H1 (cell line): ENCODE results near the gene ACVR1. TPM values are rescaled to one million over a fixed set of nuclear protein-coding genes. Genes with fewer than 3 reads are reported as not detected.

Experiments used
- CTCF ChIA-PET: fragments of 300-600 bp; sonication (Branson Sonifier 250); formaldehyde crosslinking; loops from one replicate; lab custom pipeline; 2021; ENCODE audit not compliant: partially characterized antibody; lab: Charles Lee
- POLR2A ChIA-PET: fragments of 300-600 bp; sonication (Branson Sonifier 250); formaldehyde crosslinking; loops from one replicate; lab custom pipeline; 2021; ENCODE audit warnings: inconsistent platforms; ENCODE audit not compliant: partially characterized antibody; lab: Charles Lee
- DNase-seq, 2 experiments: peaks; one replicate each; pipeline versions ENCODE4 v3.0.0 to v3.0.0-alpha.2; 2010 to 2022; ENCODE audit warnings: low spot score in 2 of 2, low read depth in 1 of 2, mixed read lengths in 1 of 2
- FAIRE-seq: peaks from 2 replicates; lab custom pipeline; 2011; peaks lifted over from hg19 to GRCh38; lab: Jason Lieb, UNC
- H2AFZ ChIP-seq: 2 replicates; pipeline ENCODE4 v1.8.1; 2012; ENCODE audit warnings: low read length, inconsistent platforms
- H2AK5ac ChIP-seq: 2 replicates; pipeline ENCODE4 v1.6.1; 2013; ENCODE audit warnings: low read depth, low read length
- H2BK120ac ChIP-seq: replicated peaks from 2 replicates; pipeline ENCODE3; 2013; ENCODE audit warnings: low read depth, low read length, inconsistent platforms
- H2BK12ac ChIP-seq: 2 replicates; pipeline ENCODE4 v1.6.1; 2013; ENCODE audit warnings: low read depth, low read length
- H2BK15ac ChIP-seq: 2 replicates; pipeline ENCODE4 v1.6.1; 2013; ENCODE audit warnings: low read length
- H2BK20ac ChIP-seq: 2 replicates; pipeline ENCODE4 v1.6.1; 2013; ENCODE audit warnings: low read length
- H2BK5ac ChIP-seq: 2 replicates; pipeline ENCODE4 v1.6.1; 2013; ENCODE audit warnings: low read depth, low read length
- H3K14ac ChIP-seq: 2 replicates; pipeline ENCODE4 v1.6.1; 2013; ENCODE audit warnings: inconsistent platforms; ENCODE audit not compliant: insufficient read length
- H3K18ac ChIP-seq: 2 replicates; pipeline ENCODE4 v1.6.1; 2013; ENCODE audit warnings: low read length; ENCODE audit errors: extremely low read depth
- H3K23ac ChIP-seq: 2 replicates; pipeline ENCODE4 v1.6.1; 2013; ENCODE audit warnings: inconsistent platforms; ENCODE audit not compliant: insufficient read length
- H3K23me2 ChIP-seq: 2 replicates; pipeline ENCODE4 v1.6.1; 2013; ENCODE audit warnings: low read depth, low read length
- H3K27ac ChIP-seq: 2 replicates; pipeline ENCODE4 v1.6.1; 2011; ENCODE audit warnings: low read depth, low read length, inconsistent platforms
- H3K27me3 ChIP-seq, 4 experiments: replicated peaks in 1 of 4; 1 replicate in 1 of 4; 2 replicates in 3 of 4; pipeline versions ENCODE4 v1.6.1 to v1.8.1; 2011 to 2013; ENCODE audit warnings: low read length in 3 of 4, mild to moderate bottlenecking in 3 of 4, inconsistent platforms in 2 of 4, mixed read lengths in 2 of 4, moderate library complexity in 1 of 4; ENCODE audit not compliant: control insufficient read depth in 3 of 4, insufficient read depth in 3 of 4; ENCODE audit errors: extremely low read depth in 1 of 4
- H3K36me3 ChIP-seq, 4 experiments: 2 replicates each; pipeline versions ENCODE4 v1.6.1 to v1.8.1; 2011 to 2013; ENCODE audit warnings: mild to moderate bottlenecking in 4 of 4, low read length in 3 of 4, moderate library complexity in 2 of 4, control low read depth in 1 of 4, inconsistent platforms in 1 of 4; ENCODE audit not compliant: insufficient read depth in 4 of 4, control insufficient read depth in 2 of 4
- H3K4ac ChIP-seq: replicated peaks from 2 replicates; pipeline ENCODE3; 2013; ENCODE audit warnings: low read length, low read depth, mixed read lengths, inconsistent platforms; ENCODE audit not compliant: insufficient read length
- H3K4me1 ChIP-seq, 4 experiments: replicated peaks in 1 of 4; 1 replicate in 1 of 4; 2 replicates in 3 of 4; pipeline versions ENCODE4 v1.6.1 to v1.8.1; 2011 to 2013; ENCODE audit warnings: low read length in 3 of 4, inconsistent platforms in 2 of 4, mixed read lengths in 1 of 4; ENCODE audit not compliant: insufficient read depth in 4 of 4, control insufficient read depth in 3 of 4
- H3K4me2 ChIP-seq, 2 experiments: 2 replicates each; pipeline versions ENCODE4 v1.6.1 to v1.8.1; 2011 to 2013; ENCODE audit warnings: low read depth in 2 of 2, low read length in 2 of 2, control low read depth in 1 of 2, inconsistent platforms in 1 of 2, mild to moderate bottlenecking in 1 of 2; ENCODE audit not compliant: insufficient read depth in 1 of 2
- H3K4me3 ChIP-seq, 4 experiments: fragments of 200-600, 300-600 bp in 1 of 4; sonication (generic), shearing (Covaris generic), sonication (Bioruptor Twin) in 1 of 4; 2 replicates each; pipeline versions ENCODE4 v1.5.1 to v1.8.1; 2011 to 2016; ENCODE audit warnings: low read length in 4 of 4, low read depth in 3 of 4, control low read depth in 2 of 4, inconsistent platforms in 2 of 4, mild to moderate bottlenecking in 2 of 4, mixed read lengths in 1 of 4, moderate library complexity in 1 of 4; ENCODE audit not compliant: insufficient read depth in 2 of 4; ENCODE audit errors: extremely low read depth in 1 of 4
- H3K56ac ChIP-seq: replicated peaks from 2 replicates; pipeline ENCODE3; 2013; ENCODE audit warnings: low read depth, mild to moderate bottlenecking, mixed read lengths, low read length, inconsistent platforms; ENCODE audit not compliant: insufficient read length
- H3K79me1 ChIP-seq: 2 replicates; pipeline ENCODE4 v1.6.1; 2013; ENCODE audit warnings: low read depth, low read length, control low read depth
- H3K79me2 ChIP-seq, 2 experiments: 2 replicates each; pipeline versions ENCODE4 v1.6.1 to v1.8.1; 2012 to 2013; ENCODE audit warnings: low read length in 2 of 2, mild to moderate bottlenecking in 2 of 2, inconsistent platforms in 1 of 2; ENCODE audit not compliant: insufficient read depth in 2 of 2, control insufficient read depth in 1 of 2
- H3K9ac ChIP-seq, 4 experiments: replicated peaks in 1 of 4; 1 replicate in 1 of 4; 2 replicates in 3 of 4; pipeline versions ENCODE4 v1.6.1 to v1.8.1; 2011 to 2013; ENCODE audit warnings: low read depth in 3 of 4, low read length in 3 of 4, control low read depth in 2 of 4, mild to moderate bottlenecking in 2 of 4, moderate library complexity in 2 of 4, inconsistent platforms in 1 of 4; ENCODE audit errors: extremely low read depth in 1 of 4
- H3K9me3 ChIP-seq, 2 experiments: 2 replicates each; pipeline versions ENCODE4 v1.6.1 to v1.8.1; 2012 to 2013; ENCODE audit warnings: mild to moderate bottlenecking in 2 of 2, moderate library complexity in 2 of 2, control low read depth in 1 of 2, inconsistent platforms in 1 of 2, low read depth in 1 of 2, low read length in 1 of 2, mixed read lengths in 1 of 2; ENCODE audit not compliant: insufficient read depth in 2 of 2
- H4K20me1 ChIP-seq, 2 experiments: replicated peaks in 1 of 2; 2 replicates each; pipeline versions ENCODE3 to v1.8.1; 2011 to 2013; ENCODE audit warnings: inconsistent platforms in 2 of 2, low read length in 2 of 2, mild to moderate bottlenecking in 1 of 2; ENCODE audit not compliant: insufficient read depth in 2 of 2, control insufficient read depth in 1 of 2
- H4K5ac ChIP-seq: 2 replicates; pipeline ENCODE4 v1.6.1; 2013; ENCODE audit warnings: low read length, low read depth, mixed read lengths, inconsistent platforms; ENCODE audit not compliant: insufficient read length
- H4K8ac ChIP-seq: 2 replicates; pipeline ENCODE4 v1.8.0; 2013; ENCODE audit warnings: mild to moderate bottlenecking, moderate library complexity, low read length, inconsistent platforms; ENCODE audit not compliant: insufficient read depth; ENCODE audit errors: extremely low read depth
- H4K91ac ChIP-seq: replicated peaks from 2 replicates; pipeline ENCODE3; 2013; ENCODE audit warnings: low read length, mixed read lengths, inconsistent platforms; ENCODE audit not compliant: insufficient read length
- CHD2 ChIP-seq: IDR thresholded peaks from 2 replicates; pipeline ENCODE4 v1.6.1; 2012; ENCODE audit warnings: low read length, improper control_type of control experiment
- GTF2F1 ChIP-seq: IDR thresholded peaks from 2 replicates; pipeline ENCODE4 v1.6.1; 2012; ENCODE audit warnings: low read depth, low read length, improper control_type of control experiment, borderline replicate concordance
- KDM1A ChIP-seq: fragments of 200-600, 300-600 bp; sonication (generic); IDR thresholded peaks from 2 replicates; pipeline ENCODE4 v1.7.1; 2016; ENCODE audit warnings: mild to moderate bottlenecking, low read length, borderline replicate concordance
- MAFK ChIP-seq: IDR thresholded peaks from 2 replicates; pipeline ENCODE4 v1.6.1; 2012; ENCODE audit warnings: low read depth, mild to moderate bottlenecking, improper control_type of control experiment, low read length
- NANOG ChIP-seq: IDR thresholded peaks from 2 replicates; pipeline ENCODE4 v1.6.1; 2011; ENCODE audit warnings: low read length, low read depth, mild to moderate bottlenecking, inconsistent platforms; ENCODE audit not compliant: insufficient read depth, poor library complexity, severe bottlenecking
- SP2 ChIP-seq: IDR thresholded peaks from 2 replicates; pipeline ENCODE4 v1.6.1; 2012; ENCODE audit warnings: mild to moderate bottlenecking, low read length, inconsistent platforms
- YY1 ChIP-seq: IDR thresholded peaks from 2 replicates; pipeline ENCODE4 v1.6.1; 2011; ENCODE audit warnings: low read depth, mild to moderate bottlenecking, low read length
- ZNF274 ChIP-seq: IDR thresholded peaks from 2 replicates; pipeline ENCODE4 v1.7.0; 2012; ENCODE audit warnings: low read length, borderline replicate concordance; ENCODE audit errors: extremely low read depth
- WGBS, 2 experiments: shearing (Covaris generic) in 1 of 2; methylation state at CpG; one replicate each; pipeline versions ENCODE4 v1.1.6 to v1.1.7; 2013 to 2015; ENCODE audit warnings: low lambda C conversion rate in 2 of 2, mixed read lengths in 2 of 2, inconsistent platforms in 1 of 2, low coverage in 1 of 2, missing lambda C conversion rate in 1 of 2; ENCODE audit not compliant: insufficient replicate concordance in 2 of 2, insufficient coverage in 1 of 2, insufficient read length in 1 of 2; ENCODE audit errors: extremely low coverage in 1 of 2, missing lambda C conversion rate in 1 of 2; 5-methylcytosine and 5-hydroxymethylcytosine counted together
- polyA plus RNA-seq, 7 experiments: library from polyadenylated mRNA; depleted of rRNA in 3 of 7; stranded (reverse) in 5 of 7; unstranded in 2 of 7; fragments of >200 nt in 5 of 7; fragments of 200-250 nt in 2 of 7; gene quantifications; 1 replicate in 5 of 7; 2 replicates in 1 of 7; 4 replicates in 1 of 7; pipeline versions ENCODE4 v1.2.1 to v1.2.3, GENCODE V29; 2011 to 2013; ENCODE audit warnings: missing spikeins in 2 of 7, mixed read lengths in 2 of 7
- total RNA-seq: library from RNA; stranded (reverse); fragmentation: NEBNext Ultra II Directional; extraction: Animal tissue kit (Norgen Biotek cat#: 25700); gene quantifications from 2 replicates; pipeline ENCODE4 v1.2.1, GENCODE V29; 2021

ACVR1 gene
- total and polyA plus RNA-seq, 2 of the 8 experiments (the other 6 are each of a cell fraction or from before 2014, with no cell fraction given), result 8.5 to 17.7 TPM

GRCh38 chr2:157733263-157733662 is 142.9 kb downstream of the ACVR1 start:
- H3K18ac ChIP-seq, result no peak overlapping the region
- FAIRE-seq (no peak), DNase-seq (no peak)
- no peak overlapping the region for H2BK5ac ChIP-seq
- no peaks in the 10 kb centered on the region for H3K79me1 ChIP-seq
- H2BK15ac ChIP-seq, result no peak overlapping the region
- no peak overlapping the region for H3K14ac ChIP-seq
- H3K4me1 ChIP-seq, result no peaks in the 10 kb centered on the region
- H3K23ac ChIP-seq, result no peak overlapping the region
- no peaks in the 10 kb centered on the region for H3K79me2 ChIP-seq
- no peak overlapping the region for H2BK12ac ChIP-seq
- no peak overlapping the region for H4K5ac ChIP-seq
- H4K91ac ChIP-seq, result no peak overlapping the region
- WGBS, 2 experiments, result 85% methylated on average over 2 of the region's 2 CpGs; no CpG with 5 or more reads in 1 of the 2 experiments
- H3K27me3 ChIP-seq, result no peaks in the 10 kb centered on the region
- H3K56ac ChIP-seq, result no peak overlapping the region
- no peak overlapping the region for H3K9ac ChIP-seq
- no peak overlapping the region for H3K27ac ChIP-seq
- no peaks in the 10 kb centered on the region for H3K23me2 ChIP-seq
- no peak overlapping the region for H2AFZ ChIP-seq
- no peak overlapping the region for H2BK120ac ChIP-seq
- H4K8ac ChIP-seq, result no peak overlapping the region
- H3K9me3 ChIP-seq, result no peaks in the 10 kb centered on the region
- no peak overlapping the region for H3K4me3 ChIP-seq
- no peaks in the 10 kb centered on the region for H4K20me1 ChIP-seq
- H3K4ac ChIP-seq, result no peak overlapping the region
- H2BK20ac ChIP-seq, result no peak overlapping the region
- no peak for TF ChIP-seq KDM1A
- no peak for TF ChIP-seq SP2
- TF ChIP-seq GTF2F1, result no peak
- no peak for TF ChIP-seq YY1
- TF ChIP-seq CHD2, result no peak
- TF ChIP-seq NANOG, result no peak
- no peak for TF ChIP-seq ZNF274
- TF ChIP-seq MAFK, result no peak
- peaks cover 0 to 8% (median 3%) of the 10 kb centered on the region in 4 experiments; a peak in 5 of 8 replicates for H3K36me3 ChIP-seq
- ChIA-PET CTCF (interaction anchor here (1.0 kb wide), 1 partner anchor 238 kb away, joined by 3 read pairs; no protein-coding TSS in a partner anchor), POLR2A (no interaction called here)
- no peak overlapping the region for H2AK5ac ChIP-seq
- H3K4me2 ChIP-seq, result no peak overlapping the region
